ENCODE results near the gene NTM.

GRCh38 chr11:131678658-131679340 is 308.4 kb downstream of the NTM start:
- TF ChIP-seq, protein P1, sequence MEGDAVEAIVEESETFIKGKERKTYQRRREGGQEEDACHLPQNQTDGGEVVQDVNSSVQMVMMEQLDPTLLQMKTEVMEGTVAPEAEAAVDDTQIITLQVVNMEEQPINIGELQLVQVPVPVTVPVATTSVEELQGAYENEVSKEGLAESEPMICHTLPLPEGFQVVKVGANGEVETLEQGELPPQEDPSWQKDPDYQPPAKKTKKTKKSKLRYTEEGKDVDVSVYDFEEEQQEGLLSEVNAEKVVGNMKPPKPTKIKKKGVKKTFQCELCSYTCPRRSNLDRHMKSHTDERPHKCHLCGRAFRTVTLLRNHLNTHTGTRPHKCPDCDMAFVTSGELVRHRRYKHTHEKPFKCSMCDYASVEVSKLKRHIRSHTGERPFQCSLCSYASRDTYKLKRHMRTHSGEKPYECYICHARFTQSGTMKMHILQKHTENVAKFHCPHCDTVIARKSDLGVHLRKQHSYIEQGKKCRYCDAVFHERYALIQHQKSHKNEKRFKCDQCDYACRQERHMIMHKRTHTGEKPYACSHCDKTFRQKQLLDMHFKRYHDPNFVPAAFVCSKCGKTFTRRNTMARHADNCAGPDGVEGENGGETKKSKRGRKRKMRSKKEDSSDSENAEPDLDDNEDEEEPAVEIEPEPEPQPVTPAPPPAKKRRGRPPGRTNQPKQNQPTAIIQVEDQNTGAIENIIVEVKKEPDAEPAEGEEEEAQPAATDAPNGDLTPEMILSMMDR (optimal IDR thresholded peaks at IDR 0.05 in 1 of 3, IDR thresholded peaks at IDR 0.05 in 1 of 3, conservative IDR thresholded peaks at IDR 0.05 in 1 of 3; ENCODE audit: extremely low read depth in 1 of 3, insufficient read depth in 2 of 3, low read length in 3 of 3): no peak
- no peak for TF ChIP-seq EZH2 (IDR thresholded peaks at IDR 0.05; ENCODE audit: low read length)
